HG03439 (cell line): Measurements from ENCODE around the gene GRN.
"Not testable (repeated sequence)": the region's sequence is repeated elsewhere in the genome, so short reads cannot be mapped to it uniquely, and the experiment has no call there.

Experiments used
- ATAC-seq: cut with Tn5 transposase; IDR thresholded peaks from one replicate; pipeline ENCODE4 v1.9.1; 2021; ENCODE audit warnings: mild to moderate bottlenecking, moderate library complexity; ENCODE audit not compliant: unreplicated experiment

Gene GRN

DNA sequence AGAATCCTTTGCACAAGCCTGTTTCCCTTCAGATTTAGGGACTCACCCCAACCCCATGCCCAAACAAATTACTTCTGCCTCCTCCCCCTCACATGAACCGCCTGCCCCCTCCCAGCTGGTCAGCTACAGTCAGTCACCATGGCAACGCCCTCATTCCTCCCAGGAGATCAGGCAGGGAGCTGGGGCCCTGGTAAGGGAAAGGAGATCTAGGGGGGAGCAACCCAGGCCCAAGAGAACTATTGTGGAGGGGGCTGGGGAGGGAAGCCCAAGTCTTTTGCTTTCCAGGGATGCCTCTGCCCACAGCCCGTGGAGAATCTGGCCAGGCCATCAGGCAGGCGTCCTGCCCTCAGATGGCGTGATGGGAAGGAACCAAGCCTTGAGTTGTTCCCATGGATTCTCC is 15.7 kb downstream of the GRN start:
- no peak for ATAC-seq

- ATAC-seq = no peak
These were observed 16.5 kb downstream of the GRN start for GRCh38 chr17:44361292-44362260.

DNA sequence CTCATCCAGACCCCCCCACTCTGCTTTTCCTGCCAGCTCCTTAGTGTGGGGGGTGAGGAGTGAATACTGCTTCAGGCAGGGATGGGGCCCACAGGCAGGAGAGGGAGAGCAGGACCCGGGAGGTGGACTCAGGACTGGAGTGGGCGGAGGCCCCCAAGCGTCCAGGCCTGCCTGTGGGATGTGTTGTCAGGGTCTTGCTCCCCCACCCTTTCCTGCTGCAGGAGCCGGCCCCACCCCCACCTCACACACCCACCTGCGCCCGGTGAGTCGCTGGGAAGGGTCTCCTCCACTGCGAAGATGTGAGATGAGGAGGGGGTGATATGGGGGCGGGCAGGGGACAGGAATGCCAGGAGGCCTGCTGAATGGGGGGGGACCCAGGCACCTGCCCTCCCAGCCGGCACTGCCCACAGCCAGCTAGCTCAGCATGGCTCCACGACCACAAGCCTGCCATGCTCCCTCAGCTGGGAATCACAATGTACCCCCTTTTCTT is 17.4 kb downstream of the GRN start:
- no peak for ATAC-seq

- ATAC-seq = no peak
These were observed 18.0 kb downstream of the GRN start for GRCh38 chr17:44362949-44363612.

GRCh38 chr17:44363613-44364159 is 18.6 kb downstream of the GRN start, which contains the start of gene FAM171A2:
FAM171A2 (minus strand) TSS chr17:44363853; CDS start chr17:44363714, 139 bp downstream.
- ATAC-seq = peak; percentile 57

- not testable (repeated sequence) for ATAC-seq
These were observed 19.9 kb downstream of the GRN start for GRCh38 chr17:44365051-44365450.

DNA sequence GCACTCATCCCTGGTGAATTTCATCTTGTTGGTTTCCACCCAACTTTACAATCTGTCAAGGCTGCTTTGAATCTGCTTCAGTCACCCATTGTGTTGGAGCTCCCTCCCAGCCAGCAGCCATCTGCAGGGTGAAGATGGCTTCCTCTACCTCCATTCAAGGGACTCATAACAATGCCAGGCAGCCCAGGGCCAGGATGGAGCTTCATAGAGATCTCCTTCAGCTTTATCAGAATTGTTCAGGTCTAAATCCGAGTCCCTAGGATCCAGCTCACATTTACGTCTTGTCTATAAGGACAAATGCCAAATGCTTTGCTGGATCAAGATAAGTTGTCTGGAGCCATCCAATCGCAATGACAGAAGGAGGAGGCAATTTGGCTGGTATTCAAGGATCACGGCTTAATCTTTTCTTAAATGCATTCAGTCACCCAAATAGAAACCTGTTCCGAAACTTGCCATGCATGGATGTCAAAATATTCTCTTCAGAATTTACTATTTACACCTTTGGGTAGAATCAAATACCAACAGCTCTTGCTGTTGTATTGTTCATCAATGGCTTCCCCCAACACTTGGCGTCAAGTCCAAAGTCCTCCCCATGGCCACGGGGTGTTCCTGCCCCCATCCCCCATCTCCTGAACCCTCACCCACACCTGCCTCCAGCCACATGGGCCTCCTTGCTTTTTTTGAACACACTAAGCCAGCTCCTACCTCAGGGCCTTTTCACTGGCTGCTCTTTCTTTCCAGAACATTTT is 22.3 kb downstream of the GRN start:
- ATAC-seq = no peak

DNA sequence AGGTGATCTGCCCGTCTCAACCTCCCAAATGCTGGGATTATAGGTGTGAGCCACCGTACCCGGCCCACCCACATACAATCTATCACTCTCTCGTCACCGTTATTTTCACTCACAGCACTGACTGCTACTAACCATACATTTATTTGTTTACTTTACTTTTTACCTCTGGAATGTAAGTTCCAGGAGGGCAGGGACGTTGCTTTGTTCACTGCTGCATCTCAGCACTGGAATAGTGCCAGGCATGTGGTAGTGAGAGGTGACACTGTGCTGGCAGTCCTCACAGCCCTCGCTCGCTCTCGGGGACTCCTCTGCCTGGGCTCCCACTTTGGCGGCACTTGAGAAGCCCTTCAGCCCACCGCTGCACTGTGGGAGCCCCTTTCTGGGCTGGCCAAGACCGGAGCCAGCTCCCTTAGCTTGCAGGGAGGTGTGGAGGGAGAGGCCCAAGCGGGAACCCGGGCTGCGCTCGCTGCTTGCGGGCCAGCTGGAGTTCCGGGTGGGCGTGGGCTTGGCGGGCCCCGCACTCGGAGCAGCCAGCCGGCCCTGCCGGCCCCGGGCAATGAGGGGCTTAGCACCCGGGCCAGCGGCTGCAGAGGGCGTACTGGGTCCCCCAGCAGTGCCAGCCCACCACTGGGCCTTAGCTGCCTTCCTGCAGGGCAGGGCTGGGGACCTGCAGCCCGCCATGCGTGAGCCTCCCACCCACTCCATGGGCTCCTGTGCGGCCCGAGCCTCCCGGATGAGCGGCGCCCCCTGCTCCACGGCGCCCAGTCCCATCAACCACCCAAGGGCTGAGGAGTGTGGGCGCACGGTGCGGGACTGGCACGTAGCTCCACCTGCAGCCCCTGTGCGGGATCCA is 23.5 kb downstream of the GRN start:
- not testable (repeated sequence) for ATAC-seq

DNA sequence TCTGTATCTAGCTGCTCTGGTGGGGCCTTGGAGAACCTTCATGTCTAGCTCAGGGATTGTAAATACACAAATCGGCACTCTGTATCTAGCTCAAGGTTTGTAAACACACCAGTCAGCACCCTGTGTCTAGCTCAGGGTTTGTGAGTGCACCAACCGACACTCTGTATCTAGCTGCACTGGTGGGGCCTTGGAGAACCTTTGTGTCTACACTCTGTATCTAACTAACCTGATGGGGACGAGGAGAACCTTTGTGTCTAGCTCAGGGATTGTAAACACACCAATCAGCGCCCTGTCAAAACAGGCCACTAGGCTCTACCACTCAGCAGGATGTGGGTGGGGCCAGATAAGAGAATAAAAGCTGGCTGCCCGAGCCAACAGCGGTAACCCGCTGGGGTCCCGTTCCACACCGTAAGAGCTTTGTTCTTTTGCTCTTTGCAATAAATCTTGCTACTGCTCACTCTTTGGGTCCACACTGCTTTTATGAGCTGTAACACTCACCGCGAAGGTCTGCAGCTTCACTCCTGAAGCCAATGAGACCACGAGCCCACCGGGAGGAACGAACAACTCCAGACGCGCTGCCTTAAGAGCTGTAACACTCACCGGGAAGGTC is 24.4 kb downstream of the GRN start:
- ATAC-seq = not testable (repeated sequence)

DNA sequence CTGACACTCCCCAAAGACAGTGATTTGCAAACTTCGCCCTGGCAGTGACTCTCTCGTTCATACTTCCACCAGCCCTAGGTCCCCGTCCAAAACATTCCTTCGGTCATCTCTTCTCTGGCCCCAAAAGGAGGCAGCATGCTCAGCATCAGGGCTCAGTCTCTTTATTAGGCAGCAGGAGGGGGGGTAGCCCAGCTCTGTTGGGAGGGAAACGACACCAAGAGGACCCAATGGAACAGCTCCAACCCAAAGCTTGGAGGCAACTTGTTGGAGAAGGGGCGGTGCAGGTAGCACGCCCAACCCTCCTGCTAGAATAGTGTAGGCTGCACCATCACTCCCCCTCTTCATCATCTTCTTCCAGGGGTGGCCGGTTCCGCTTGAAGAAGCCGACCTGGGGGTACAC is 26.9 kb downstream of the GRN start:
- no peak for ATAC-seq

DNA sequence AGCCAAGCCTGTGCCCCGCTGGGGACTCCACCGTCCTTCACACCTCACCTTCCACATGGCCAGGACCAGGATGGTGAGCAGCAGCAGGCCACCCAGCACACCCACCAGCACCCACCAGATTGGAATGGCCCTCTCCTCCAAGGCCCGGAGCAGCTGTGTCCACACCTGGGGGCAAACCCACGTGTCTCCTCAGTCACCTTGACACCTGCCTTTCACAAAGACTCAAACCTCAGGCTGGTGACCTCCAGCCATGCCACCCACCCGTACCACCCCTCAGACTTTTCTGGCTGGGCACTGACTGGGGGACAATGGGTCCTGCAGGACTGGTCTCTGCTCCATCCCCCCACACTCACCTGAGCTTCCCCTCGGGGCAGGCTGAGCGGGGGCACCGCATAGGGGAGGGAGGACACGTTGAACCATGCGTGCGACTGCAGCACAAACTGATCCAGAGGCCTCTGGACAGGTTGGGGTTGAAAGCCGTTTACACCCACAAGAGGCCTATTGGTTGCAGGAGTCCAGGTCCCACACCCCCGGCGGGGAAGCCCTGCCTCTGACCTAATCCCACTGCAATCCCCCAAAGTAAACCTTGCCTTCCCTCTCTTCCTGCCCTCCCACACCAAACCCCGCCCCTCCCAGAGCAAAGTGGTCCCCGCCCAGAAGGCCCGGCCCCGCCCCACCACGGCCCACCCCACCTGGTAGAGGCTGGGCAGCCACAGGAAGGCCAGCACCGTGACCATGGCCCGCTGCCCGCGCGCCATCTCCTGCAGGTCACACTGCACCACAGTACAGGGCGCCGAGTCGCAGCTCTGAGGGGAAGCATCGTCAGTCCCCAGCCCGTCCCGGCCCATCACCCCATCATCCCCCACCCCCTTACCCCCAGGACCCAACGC is 29.4 kb downstream of the GRN start:
- ATAC-seq = no peak

DNA sequence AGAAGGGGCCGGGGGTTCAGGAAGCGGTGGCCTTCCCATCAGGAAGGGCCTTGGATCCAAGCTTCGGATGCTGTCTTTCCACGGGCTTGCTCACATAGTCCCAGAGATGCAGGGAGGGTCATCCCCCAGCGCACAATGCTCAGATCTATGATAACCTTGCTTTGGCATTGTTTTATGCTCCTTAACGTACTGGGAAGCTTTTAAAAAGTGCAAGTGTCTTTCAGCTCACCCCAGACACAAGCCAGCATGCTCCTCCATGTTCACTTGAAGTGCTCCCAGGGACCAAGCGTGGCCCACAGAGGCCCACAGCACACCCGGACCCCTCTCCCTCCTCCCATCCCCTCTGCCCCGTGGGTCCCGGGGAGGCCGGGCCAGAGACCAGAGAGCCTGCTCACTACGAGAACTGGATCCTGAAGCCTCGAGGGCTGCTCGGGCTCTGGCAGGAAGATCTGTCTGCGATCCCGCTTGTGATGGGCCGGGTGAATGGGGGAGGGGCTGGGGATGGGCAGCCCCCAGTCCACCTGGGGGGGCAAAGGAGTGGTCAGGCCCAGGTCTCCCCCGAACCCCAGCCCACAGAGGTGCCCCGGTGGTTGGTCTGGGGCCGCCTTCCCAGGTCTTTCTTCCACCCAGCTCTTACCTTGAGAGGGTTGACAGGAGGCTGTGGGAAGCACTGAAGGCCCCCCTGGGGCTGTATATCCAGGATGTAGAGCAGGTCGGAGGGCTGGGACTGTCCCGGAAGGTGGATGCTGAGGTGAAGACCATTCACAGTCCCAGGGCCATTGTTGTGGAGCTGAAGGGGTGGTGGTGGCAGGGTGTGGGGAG is 30.3 kb downstream of the GRN start:
- ATAC-seq = no peak

DNA sequence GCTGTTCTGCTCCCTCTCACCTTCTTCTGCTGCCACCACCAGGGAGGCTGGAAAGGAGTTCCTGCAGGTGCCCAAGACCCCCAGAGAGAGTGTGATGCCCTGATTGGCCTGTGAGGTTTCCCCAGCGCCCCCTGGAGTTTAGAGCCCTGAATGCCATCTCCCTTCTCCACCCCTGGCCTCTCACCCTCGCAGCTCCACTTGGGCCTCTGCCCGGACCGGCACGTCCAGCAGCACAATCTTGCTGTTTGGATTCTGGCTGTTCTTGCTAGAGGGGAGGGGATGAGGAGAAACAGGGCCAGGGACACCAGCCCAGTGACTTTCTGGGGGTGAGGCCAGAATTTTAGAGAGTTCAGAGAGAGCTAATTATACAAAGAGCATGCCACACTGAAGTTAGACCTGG is 31.0 kb downstream of the GRN start:
- ATAC-seq = no peak

- no peak for ATAC-seq
These were observed 31.7 kb downstream of the GRN start for GRCh38 chr17:44376779-44377178.

GRCh38 chr17:44378171-44378705 is 33.1 kb downstream of the GRN start:
- no peak for ATAC-seq

- ATAC-seq = no peak
These were observed 34.8 kb downstream of the GRN start for GRCh38 chr17:44379887-44380286.

DNA sequence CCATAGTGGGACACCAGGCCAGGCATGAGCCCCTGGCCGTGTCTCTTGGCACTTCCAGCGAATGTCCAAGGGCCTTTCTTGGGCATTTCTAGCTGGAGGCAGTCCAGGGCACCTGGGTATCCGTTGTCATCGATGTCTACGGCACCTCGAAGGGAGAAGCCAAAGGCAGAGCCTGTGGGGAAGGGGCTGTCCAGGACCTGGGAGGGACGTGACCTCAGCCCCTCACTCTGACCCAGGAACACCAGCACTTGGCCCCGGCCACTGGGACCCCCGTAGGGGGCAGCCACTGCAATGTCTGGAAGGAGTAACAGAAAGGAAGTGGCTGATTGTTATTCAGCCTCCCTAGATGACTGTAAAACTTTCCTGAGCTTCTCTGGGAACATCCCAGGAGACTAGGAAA is 35.7 kb downstream of the GRN start:
- no peak for ATAC-seq
